Measurements from ENCODE around the gene ZNF774. TPM values are rescaled to one million over a fixed set of nuclear protein-coding genes. Genes with fewer than 3 reads are reported as not detected.
A peak's percentile ranks its signal among the peaks of the same experiment; 100 is the strongest.
"Not testable (repeated sequence)": the region's sequence is repeated elsewhere in the genome, so short reads cannot be mapped to it uniquely, and the experiment has no call there.

Gene ZNF774
- total RNA-seq = 3.1 TPM
- polyA plus RNA-seq (ENCODE audit: insufficient read depth, low read depth, low replicate concordance) = 1.7 TPM
- long read RNA-seq, donor 1, partial matches to known transcripts = 0 of 1 reads
- long read RNA-seq, donor 1, other reads (novel, unspliced or antisense) = 0 of 1 reads
- long read RNA-seq, donor 2 = 0 reads
- long read RNA-seq, donor 3 = 0 reads
- long read RNA-seq, donor 4, partial matches to known transcripts = 0 of 1 reads
- long read RNA-seq, donor 4, other reads (novel, unspliced or antisense) = 0 of 1 reads
- long read RNA-seq, donor 5 = 0 reads
- long read RNA-seq, donor 6 = 0 reads
- long read RNA-seq, donor 7 = 0 reads
- long read RNA-seq, donor 8 = 0 reads
- long read RNA-seq, donor 9 = 0 reads
- long read RNA-seq, donor 10, partial matches to known transcripts = 0 of 1 reads
- long read RNA-seq, donor 10, other reads (novel, unspliced or antisense) = 0 of 1 reads

GRCh38 chr15:90352107-90352893 is at the start of gene ZNF774:
TSS of gene ZNF774 (plus strand) at chr15:90352284. CDS start at chr15:90354661, 2,377 bp downstream.
- H3K27ac ChIP-seq (ENCODE audit: low read depth in 2 of 2, low read length in 2 of 2) = peak within 1 kb of the TSS; percentile 60 to 69
- FAIRE-seq = peak; percentile 87
- no peaks in the 10 kb centered on the region for H3K36me3 ChIP-seq (ENCODE audit: control insufficient read depth in 2 of 3, insufficient read depth in 3 of 3, low read length in 3 of 3)
- H3K4me3 ChIP-seq (ENCODE audit: low read length in 3 of 3) = peak within 1 kb of the TSS; percentile 73 to 85 (median 78)
- H3K9ac ChIP-seq (ENCODE audit: low read length in 3 of 3) = peak within 1 kb of the TSS; percentile 65 to 88 (median 69)
- intact Hi-C loops (cut with DNase I) = no loop called here
- H3K9me3 ChIP-seq (ENCODE audit: control insufficient read depth in 2 of 3, insufficient read depth in 1 of 3, low read length in 3 of 3) = no peaks in the 10 kb centered on the region
- H3K4me1 ChIP-seq (ENCODE audit: control insufficient read depth in 2 of 3, insufficient read depth in 2 of 3, low read depth in 1 of 3, low read length in 3 of 3) = peaks cover 0 to 4% (median 0%) of the 10 kb centered on the region in 3 donors
- no peaks in the 10 kb centered on the region for H3K27me3 ChIP-seq (ENCODE audit: control insufficient read depth, insufficient read depth, low read length)
- DNase-seq = peak; percentile 93 to 99 (median 96)
- no peak for TF ChIP-seq CTCF (IDR thresholded peaks at IDR 0.05; ENCODE audit: borderline replicate concordance, extremely low read depth, insufficient read depth)

GRCh38 chr15:90305355-90305754 is 46.7 kb upstream of the ZNF774 start:
- H3K36me3 ChIP-seq (ENCODE audit: control insufficient read depth in 2 of 3, insufficient read depth in 3 of 3, low read length in 3 of 3); H3K27me3 ChIP-seq (ENCODE audit: control insufficient read depth, insufficient read depth, low read length); intact Hi-C loops (cut with DNase I); H3K9me3 ChIP-seq (ENCODE audit: control insufficient read depth in 2 of 3, insufficient read depth in 1 of 3, low read length in 3 of 3); DNase-seq; H3K4me1 ChIP-seq (ENCODE audit: control insufficient read depth in 2 of 3, insufficient read depth in 2 of 3, low read depth in 1 of 3, low read length in 3 of 3); FAIRE-seq; H3K27ac ChIP-seq (ENCODE audit: low read depth in 2 of 2, low read length in 2 of 2); H3K9ac ChIP-seq (ENCODE audit: low read length in 3 of 3); H3K4me3 ChIP-seq (ENCODE audit: low read length in 3 of 3): not testable (repeated sequence)

GRCh38 chr15:90305932-90306331 is 46.2 kb upstream of the ZNF774 start:
- FAIRE-seq (no peak), DNase-seq (no peak)
- Histone ChIP-seq H3K27me3 (ENCODE audit: control insufficient read depth, insufficient read depth, low read length) (no peaks in the 10 kb centered on the region), H3K36me3 (ENCODE audit: control insufficient read depth in 2 of 3, insufficient read depth in 3 of 3, low read length in 3 of 3) (no peaks in the 10 kb centered on the region), H3K27ac (ENCODE audit: low read depth in 2 of 2, low read length in 2 of 2) (no peak overlapping the region), H3K4me1 (ENCODE audit: control insufficient read depth in 2 of 3, insufficient read depth in 2 of 3, low read depth in 1 of 3, low read length in 3 of 3) (peaks cover 0 to 8% (median 5%) of the 10 kb centered on the region in 3 donors), H3K4me3 (ENCODE audit: low read length in 3 of 3) (no peak overlapping the region), H3K9ac (ENCODE audit: low read length in 3 of 3) (no peak overlapping the region), H3K9me3 (ENCODE audit: control insufficient read depth in 2 of 3, insufficient read depth in 1 of 3, low read length in 3 of 3) (no peaks in the 10 kb centered on the region)
- intact Hi-C loops (cut with DNase I) = no loop called here
- no peak for TF ChIP-seq CTCF (IDR thresholded peaks at IDR 0.05; ENCODE audit: borderline replicate concordance, extremely low read depth, insufficient read depth)

DNA sequence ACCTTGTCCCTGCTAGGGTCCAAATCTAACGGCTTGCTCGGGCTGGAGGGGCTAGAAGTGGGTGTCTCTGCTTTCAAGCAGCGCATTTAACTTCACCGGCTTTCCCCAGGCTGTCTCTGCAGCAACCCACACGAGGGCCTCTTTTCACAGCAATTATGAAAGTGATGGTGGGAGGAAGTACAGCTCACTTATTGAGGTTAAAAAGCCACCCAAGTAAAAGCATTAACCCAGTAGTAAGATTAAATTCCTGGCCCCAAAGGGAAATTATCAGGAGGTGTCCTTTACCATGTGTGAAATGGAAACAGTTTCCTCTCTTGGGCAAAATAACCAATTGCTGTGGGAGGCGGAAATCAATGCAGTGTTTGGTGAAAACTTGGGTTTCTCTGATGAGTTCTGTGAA is 45.5 kb upstream of the ZNF774 start:
- Histone ChIP-seq H3K4me3 (ENCODE audit: low read length in 3 of 3) (no peak overlapping the region), H3K9me3 (ENCODE audit: control insufficient read depth in 2 of 3, insufficient read depth in 1 of 3, low read length in 3 of 3) (no peaks in the 10 kb centered on the region), H3K27ac (ENCODE audit: low read depth in 2 of 2, low read length in 2 of 2) (no peak overlapping the region), H3K9ac (ENCODE audit: low read length in 3 of 3) (no peak overlapping the region), H3K4me1 (ENCODE audit: control insufficient read depth in 2 of 3, insufficient read depth in 2 of 3, low read depth in 1 of 3, low read length in 3 of 3) (peaks cover 0 to 3% (median under 1%) of the 10 kb centered on the region in 3 donors), H3K36me3 (ENCODE audit: control insufficient read depth in 2 of 3, insufficient read depth in 3 of 3, low read length in 3 of 3) (no peaks in the 10 kb centered on the region), H3K27me3 (ENCODE audit: control insufficient read depth, insufficient read depth, low read length) (no peaks in the 10 kb centered on the region)
- FAIRE-seq (no peak), DNase-seq (peak in 1 of 5 donors; percentile 21)
- no peak for TF ChIP-seq CTCF (IDR thresholded peaks at IDR 0.05; ENCODE audit: borderline replicate concordance, extremely low read depth, insufficient read depth)
- intact Hi-C loops (cut with DNase I) = no loop called here

Data from kidney (tissue), 22 donors.